Aorta (tissue), 5 donors: Measurements from ENCODE around the gene GORASP1. TPM values are rescaled to one million over a fixed set of nuclear protein-coding genes. Genes with fewer than 3 reads are reported as not detected.

Experiments used
- ATAC-seq: fragments of 200-7000 bp; cut with Tn5 transposase; one replicate; pipeline ENCODE4 v1.9.1; 2022; ENCODE audit warnings: moderate library complexity; ENCODE audit not compliant: low FRiP score
- DNase-seq, 2 donors: peaks; one replicate each; pipeline ENCODE4 v3.0.0-alpha.2; 2020
- H3K27ac ChIP-seq, 2 donors: one replicate each; pipeline ENCODE4 v1.5.1; 2013; ENCODE audit warnings: low read length in 2 of 2, mild to moderate bottlenecking in 2 of 2, moderate library complexity in 2 of 2, control low read depth in 1 of 2, inconsistent platforms in 1 of 2, low read depth in 1 of 2
- H3K27me3 ChIP-seq, 2 donors: one replicate each; pipeline ENCODE4 v1.6.1; 2013; ENCODE audit warnings: control low read depth in 1 of 2, low read length in 1 of 2, mild to moderate bottlenecking in 1 of 2, moderate library complexity in 1 of 2; ENCODE audit not compliant: insufficient read depth in 2 of 2, control insufficient read depth in 1 of 2
- H3K36me3 ChIP-seq, 2 donors: one replicate each; pipeline ENCODE4 v1.6.1; 2013; ENCODE audit warnings: control low read depth in 1 of 2, low read length in 1 of 2, mild to moderate bottlenecking in 1 of 2; ENCODE audit not compliant: insufficient read depth in 2 of 2, control insufficient read depth in 1 of 2
- H3K4me1 ChIP-seq, 2 donors: one replicate each; pipeline ENCODE4 v1.6.1; 2013; ENCODE audit warnings: low read length in 2 of 2, control low read depth in 1 of 2, mild to moderate bottlenecking in 1 of 2, moderate library complexity in 1 of 2; ENCODE audit not compliant: insufficient read depth in 2 of 2, control insufficient read depth in 1 of 2
- H3K4me3 ChIP-seq, 2 donors: one replicate each; pipeline ENCODE4 v1.5.1; 2013; ENCODE audit warnings: low read length in 2 of 2, control low read depth in 1 of 2, mild to moderate bottlenecking in 1 of 2
- H3K9me3 ChIP-seq: one replicate; pipeline ENCODE4 v1.6.1; 2013; ENCODE audit warnings: mild to moderate bottlenecking, low read length; ENCODE audit not compliant: control insufficient read depth
- WGBS, 2 donors: extraction: QIAGEN DNeasy Blood & Tissue Kit; methylation state at CpG; one replicate each; pipeline ENCODE4 v1.1.7; 2013; 5-methylcytosine and 5-hydroxymethylcytosine counted together
- intact Hi-C, 2 donors: fragments of 100-400 bp; cut with DNase I; formaldehyde crosslinking; loops; one replicate each; pipeline versions ENCODE4 v1.14.2 to v1.15.0; 2022
- polyA plus RNA-seq, 2 donors: library from polyadenylated mRNA; stranded (reverse); fragments of 200-250 nt; gene quantifications; one replicate each; pipeline ENCODE4 v1.2.3, GENCODE V29; 2013
- total RNA-seq, 2 donors: library from RNA; stranded (reverse); fragmentation: NEBNext Ultra II Directional; extraction: Animal tissue kit (Norgen Biotek cat#: 25700); gene quantifications; one replicate each; pipeline ENCODE4 v1.2.1, GENCODE V29; 2021
- donor health status: healthy with polysubstance abuse.
- donor health status: Bipolar disorder and iron deficiency.
- donor health status: DM: no; HTN: no; CAD: no.
- donor health status: DM: no; HTN: no; CAD: no.
- donor health status: DM: yes; HTN: yes; CAD: no.

The GORASP1 gene
- total and polyA plus RNA-seq, 4 donors: 14.7 to 66.3 (median 57.2) TPM

GRCh38 chr3:39143051-39143885 lies 35.8 kb upstream of the GORASP1 start:
- intact Hi-C loops: no loop called here
- Histone ChIP-seq H3K4me3 (no peak overlapping the region), H3K4me1 (peaks cover 0 to 7% of the 10 kb centered on the region in 2 donors), H3K36me3 (peaks cover 0 to 11% of the 10 kb centered on the region in 2 donors), H3K27ac (no peak overlapping the region), H3K9me3 (no peaks in the 10 kb centered on the region), H3K27me3 (no peaks in the 10 kb centered on the region)
- WGBS, 2 donors: 58 to 63% methylated on average over 14 of the region's 14 CpGs
- no peak for ATAC-seq
- no peak for DNase-seq

GRCh38 chr3:39142067-39142466 lies 34.6 kb upstream of the GORASP1 start:
- H3K27me3 ChIP-seq: no peaks in the 10 kb centered on the region
- H3K4me1 ChIP-seq: peaks cover 0 to 3% of the 10 kb centered on the region in 2 donors
- ATAC-seq: no peak
- H3K36me3 ChIP-seq: peaks cover 0 to 11% of the 10 kb centered on the region in 2 donors
- no peaks in the 10 kb centered on the region for H3K9me3 ChIP-seq
- no peak overlapping the region for H3K27ac ChIP-seq
- intact Hi-C loops: no loop called here
- no peak for DNase-seq
- 54 to 59% methylated on average over 5 of the region's 5 CpGs for WGBS, 2 donors
- no peak overlapping the region for H3K4me3 ChIP-seq

DNA sequence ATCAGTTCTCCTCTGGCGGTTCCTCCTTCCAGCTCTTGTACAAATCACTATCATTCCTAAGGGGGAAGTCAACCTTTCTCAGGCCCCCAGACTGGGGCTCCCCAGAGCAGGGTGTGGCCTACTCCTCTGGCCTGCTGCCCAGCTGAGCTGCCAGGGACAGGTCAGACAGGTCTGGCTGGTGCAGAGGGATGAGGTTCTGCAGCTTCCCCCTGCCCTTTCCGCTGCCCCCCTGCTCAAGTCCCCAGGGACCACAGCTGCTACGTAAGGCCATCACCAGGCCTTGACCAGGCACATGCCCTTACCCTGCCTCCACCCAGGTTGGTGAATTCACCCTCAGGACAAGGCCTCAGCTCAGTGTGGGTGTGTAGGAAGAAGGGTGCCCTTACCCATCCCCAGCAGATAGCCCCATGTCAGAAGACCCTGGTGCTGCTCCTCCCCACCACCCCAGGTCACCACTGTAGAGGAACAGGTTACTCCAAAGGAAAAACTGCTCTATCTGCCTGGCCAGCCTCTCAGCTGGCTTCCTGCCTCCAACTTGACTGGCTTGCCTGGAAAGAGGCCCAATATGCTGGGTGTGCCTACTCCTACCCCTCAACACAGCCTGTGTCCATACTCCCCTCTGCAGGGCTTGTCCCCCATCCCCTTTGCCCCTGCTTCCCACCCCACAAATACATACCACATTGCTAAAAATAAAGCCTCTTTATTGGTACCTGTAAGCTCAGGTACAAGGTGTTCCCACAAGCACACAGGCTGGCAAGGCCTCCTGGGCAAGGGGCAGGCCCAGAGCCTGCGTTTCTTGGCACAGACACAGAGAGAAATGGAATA lies 34.0 kb upstream of the GORASP1 start:
- WGBS, 2 donors: 15 to 26% methylated on average over 4 of the region's 4 CpGs
- Histone ChIP-seq H3K9me3 (no peaks in the 10 kb centered on the region), H3K4me1 (peaks cover 0 to 1% of the 10 kb centered on the region in 2 donors), H3K4me3 (no peak overlapping the region), H3K36me3 (peaks cover 0 to 11% of the 10 kb centered on the region in 2 donors), H3K27ac (peak overlapping the region in 1 of 2 donors; percentile 39), H3K27me3 (no peaks in the 10 kb centered on the region)
- DNase-seq (no peak), ATAC-seq (peak; percentile 32)
- intact Hi-C loops: no loop called here

DNA sequence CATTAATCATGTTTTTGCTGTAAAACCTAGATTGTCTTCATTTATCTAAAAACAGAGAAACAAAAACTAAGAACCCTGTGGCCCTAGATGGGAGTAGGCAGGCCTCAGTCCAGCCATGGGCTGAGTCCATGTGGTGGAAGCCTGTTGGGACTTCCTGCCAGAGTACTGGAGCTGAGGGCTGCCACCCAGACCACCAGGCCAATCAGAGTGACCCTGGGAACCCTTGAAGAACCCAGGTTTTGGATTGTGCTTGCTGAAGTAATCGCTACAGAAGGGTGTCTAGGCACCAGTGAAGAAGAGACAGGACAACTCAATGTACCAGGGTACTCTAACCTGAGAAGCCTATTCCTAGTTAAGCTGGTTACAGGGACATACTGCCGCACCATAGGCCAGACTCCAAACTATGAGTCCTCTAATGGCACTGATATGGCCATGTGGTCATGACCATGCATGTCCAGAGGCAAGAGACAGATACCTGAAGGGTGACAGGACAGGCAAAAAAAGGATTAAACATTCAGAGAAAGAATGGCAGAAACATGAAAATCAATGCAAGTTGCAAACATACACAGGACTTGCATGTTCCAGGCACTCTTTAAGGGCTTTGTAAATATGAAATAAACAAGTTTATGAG lies 33.0 kb upstream of the GORASP1 start:
- Histone ChIP-seq H3K27me3 (no peaks in the 10 kb centered on the region), H3K9me3 (no peaks in the 10 kb centered on the region), H3K36me3 (peaks cover 0 to 9% of the 10 kb centered on the region in 2 donors), H3K27ac (no peak overlapping the region), H3K4me3 (no peak overlapping the region), H3K4me1 (no peaks in the 10 kb centered on the region)
- 88 to 96% methylated on average over 2 of the region's 2 CpGs for WGBS, 2 donors
- DNase-seq (no peak), ATAC-seq (no peak)
- intact Hi-C loops: no loop called here

DNA sequence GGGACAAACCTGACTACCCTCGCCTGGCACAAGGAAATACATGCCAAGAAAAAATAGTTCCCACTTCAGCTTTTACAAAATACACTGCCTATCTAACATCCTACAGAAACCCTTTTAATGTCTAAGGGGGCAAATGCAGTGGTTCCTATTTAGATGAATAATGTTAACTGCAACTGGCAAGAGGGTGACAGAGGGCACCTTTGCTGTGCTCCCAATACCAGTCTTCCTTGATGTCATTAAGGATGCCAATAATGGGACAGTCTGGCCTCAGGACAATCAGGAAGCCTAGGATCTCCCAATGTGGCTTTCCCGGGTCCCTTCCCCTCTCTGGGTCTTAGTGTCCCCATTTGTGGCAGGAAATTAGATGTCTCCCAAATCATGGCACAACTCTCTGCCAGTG lies 32.0 kb upstream of the GORASP1 start:
- intact Hi-C loops: loop anchor here in 1 of 2 donors (10.0 kb wide), 1 partner anchor 45 kb away; no protein-coding TSS in a partner anchor
- 26 to 28% methylated on average over 2 of the region's 2 CpGs for WGBS, 2 donors
- no peak for ATAC-seq

GRCh38 chr3:39138804-39139415 lies 31.5 kb upstream of the GORASP1 start:
- Histone ChIP-seq H3K27me3 (no peaks in the 10 kb centered on the region), H3K27ac (no peak overlapping the region), H3K4me3 (no peak overlapping the region), H3K36me3 (peaks cover 0 to 6% of the 10 kb centered on the region in 2 donors), H3K4me1 (no peaks in the 10 kb centered on the region), H3K9me3 (no peaks in the 10 kb centered on the region)
- intact Hi-C loops: loop anchor here in 1 of 2 donors (10.0 kb wide), 1 partner anchor 46 kb away; no protein-coding TSS in a partner anchor
- ATAC-seq (no peak), DNase-seq (no peak)
- 26 to 29% methylated on average over 7 of the region's 7 CpGs for WGBS, 2 donors

More for the DNA sequence above, 32.0 kb upstream of the GORASP1 start:
- H3K27ac ChIP-seq: no peak overlapping the region
- no peak for DNase-seq
- peaks cover 0 to 6% of the 10 kb centered on the region in 2 donors for H3K36me3 ChIP-seq
- H3K4me1 ChIP-seq: no peaks in the 10 kb centered on the region
- no peaks in the 10 kb centered on the region for H3K27me3 ChIP-seq
- H3K9me3 ChIP-seq: no peaks in the 10 kb centered on the region
- H3K4me3 ChIP-seq: no peak overlapping the region

- WGBS, 2 donors: 89 to 91% methylated on average over 10 of the region's 10 CpGs
- no peak for DNase-seq
- no peak overlapping the region for H3K4me3 ChIP-seq
- peaks cover 0 to 4% of the 10 kb centered on the region in 2 donors for H3K36me3 ChIP-seq
- no peaks in the 10 kb centered on the region for H3K9me3 ChIP-seq
- H3K27ac ChIP-seq: no peak overlapping the region
- no peaks in the 10 kb centered on the region for H3K27me3 ChIP-seq
- intact Hi-C loops: loop anchor here in 1 of 2 donors (10.0 kb wide), 1 partner anchor 47 kb away; no protein-coding TSS in a partner anchor
- no peak for ATAC-seq
- no peaks in the 10 kb centered on the region for H3K4me1 ChIP-seq
These were observed 30.8 kb upstream of the GORASP1 start for GRCh38 chr3:39137991-39138803.
